ENCODE results near the gene LYPD6.

The LYPD6 gene

GRCh38 chr2:149331023-149331400, 625 bp downstream of the LYPD6 start:
- Mint-ChIP-seq H3K9me3 (no peaks in the 10 kb centered on the region), H3K27ac (no peak overlapping the region), H3K36me3 (ENCODE audit: low read depth) (no peaks in the 10 kb centered on the region), H3K27me3 (ENCODE audit: low read depth) (peaks cover 53% of the 10 kb centered on the region), H3K4me1 (ENCODE audit: low read depth) (no peaks in the 10 kb centered on the region), H3K4me3 (no peak overlapping the region)

- Mint-ChIP-seq H3K4me1 (ENCODE audit: low read depth) (no peaks in the 10 kb centered on the region), H3K9me3 (peaks cover 4% of the 10 kb centered on the region), H3K36me3 (ENCODE audit: low read depth) (no peaks in the 10 kb centered on the region), H3K4me3 (no peak overlapping the region), H3K27me3 (ENCODE audit: low read depth) (peaks cover 53% of the 10 kb centered on the region), H3K27ac (no peak overlapping the region)
Observed at GRCh38 chr2:149332364-149332763, 2.0 kb downstream of the LYPD6 start.

GRCh38 chr2:149333636-149334035, 3.2 kb downstream of the LYPD6 start:
- Mint-ChIP-seq H3K36me3 (ENCODE audit: low read depth) (no peaks in the 10 kb centered on the region), H3K4me3 (no peak overlapping the region), H3K4me1 (ENCODE audit: low read depth) (no peaks in the 10 kb centered on the region), H3K27ac (no peak overlapping the region), H3K27me3 (ENCODE audit: low read depth) (peaks cover 41% of the 10 kb centered on the region), H3K9me3 (peaks cover 4% of the 10 kb centered on the region)

GRCh38 chr2:149334156-149334555, 3.8 kb downstream of the LYPD6 start:
- Mint-ChIP-seq H3K4me3 (no peak overlapping the region), H3K27ac (no peak overlapping the region), H3K4me1 (ENCODE audit: low read depth) (no peaks in the 10 kb centered on the region), H3K27me3 (ENCODE audit: low read depth) (peaks cover 36% of the 10 kb centered on the region), H3K36me3 (ENCODE audit: low read depth) (no peaks in the 10 kb centered on the region), H3K9me3 (peaks cover 4% of the 10 kb centered on the region)

- H3K36me3 Mint-ChIP-seq (ENCODE audit: low read depth): no peaks in the 10 kb centered on the region
- no peak overlapping the region for H3K27ac Mint-ChIP-seq
- H3K27me3 Mint-ChIP-seq (ENCODE audit: low read depth): no peaks in the 10 kb centered on the region
- H3K9me3 Mint-ChIP-seq: peaks cover 4% of the 10 kb centered on the region
- no peaks in the 10 kb centered on the region for H3K4me1 Mint-ChIP-seq (ENCODE audit: low read depth)
- no peak overlapping the region for H3K4me3 Mint-ChIP-seq
Observed at GRCh38 chr2:149339324-149339723, 8.9 kb downstream of the LYPD6 start.

GRCh38 chr2:149342509-149342908, 12.1 kb downstream of the LYPD6 start:
- Mint-ChIP-seq H3K4me1 (ENCODE audit: low read depth) (no peaks in the 10 kb centered on the region), H3K36me3 (ENCODE audit: low read depth) (no peaks in the 10 kb centered on the region), H3K9me3 (no peaks in the 10 kb centered on the region), H3K27me3 (ENCODE audit: low read depth) (no peaks in the 10 kb centered on the region), H3K4me3 (no peak overlapping the region), H3K27ac (no peak overlapping the region)

GRCh38 chr2:149344105-149344504, 13.7 kb downstream of the LYPD6 start:
- H3K36me3 Mint-ChIP-seq (ENCODE audit: low read depth): no peaks in the 10 kb centered on the region
- H3K4me3 Mint-ChIP-seq: no peak overlapping the region
- H3K27me3 Mint-ChIP-seq (ENCODE audit: low read depth): no peaks in the 10 kb centered on the region
- no peaks in the 10 kb centered on the region for H3K9me3 Mint-ChIP-seq
- H3K27ac Mint-ChIP-seq: no peak overlapping the region
- no peaks in the 10 kb centered on the region for H3K4me1 Mint-ChIP-seq (ENCODE audit: low read depth)

- Mint-ChIP-seq H3K4me3 (no peak overlapping the region), H3K27ac (no peak overlapping the region), H3K9me3 (no peaks in the 10 kb centered on the region), H3K27me3 (ENCODE audit: low read depth) (no peaks in the 10 kb centered on the region), H3K4me1 (ENCODE audit: low read depth) (no peaks in the 10 kb centered on the region), H3K36me3 (ENCODE audit: low read depth) (no peaks in the 10 kb centered on the region)
Observed at GRCh38 chr2:149346272-149346671, 15.9 kb downstream of the LYPD6 start.

- Mint-ChIP-seq H3K9me3 (no peaks in the 10 kb centered on the region), H3K36me3 (ENCODE audit: low read depth) (no peaks in the 10 kb centered on the region), H3K27ac (no peak overlapping the region), H3K4me1 (ENCODE audit: low read depth) (no peaks in the 10 kb centered on the region), H3K27me3 (ENCODE audit: low read depth) (no peaks in the 10 kb centered on the region), H3K4me3 (no peak overlapping the region)
Observed at GRCh38 chr2:149348291-149348690, 17.9 kb downstream of the LYPD6 start.

- Mint-ChIP-seq H3K9me3 (no peaks in the 10 kb centered on the region), H3K27me3 (ENCODE audit: low read depth) (no peaks in the 10 kb centered on the region), H3K27ac (no peak overlapping the region), H3K4me3 (no peak overlapping the region), H3K36me3 (ENCODE audit: low read depth) (no peaks in the 10 kb centered on the region), H3K4me1 (ENCODE audit: low read depth) (no peaks in the 10 kb centered on the region)
Observed at GRCh38 chr2:149353421-149353820, 23.0 kb downstream of the LYPD6 start.

- Mint-ChIP-seq H3K4me3 (no peak overlapping the region), H3K4me1 (ENCODE audit: low read depth) (no peaks in the 10 kb centered on the region), H3K27me3 (ENCODE audit: low read depth) (peaks cover 5% of the 10 kb centered on the region)
Observed at GRCh38 chr2:149355716-149356422, 25.5 kb downstream of the LYPD6 start.

GRCh38 chr2:149357058-149357457, 26.7 kb downstream of the LYPD6 start:
- no peak overlapping the region for H3K27ac Mint-ChIP-seq
- no peaks in the 10 kb centered on the region for H3K36me3 Mint-ChIP-seq (ENCODE audit: low read depth)
- H3K9me3 Mint-ChIP-seq: no peaks in the 10 kb centered on the region
- no peak overlapping the region for H3K4me3 Mint-ChIP-seq
- H3K27me3 Mint-ChIP-seq (ENCODE audit: low read depth): peaks cover 5% of the 10 kb centered on the region
- no peaks in the 10 kb centered on the region for H3K4me1 Mint-ChIP-seq (ENCODE audit: low read depth)

More at GRCh38 chr2:149355716-149356422, 25.5 kb downstream of the LYPD6 start:
- Mint-ChIP-seq H3K36me3 (ENCODE audit: low read depth) (no peaks in the 10 kb centered on the region), H3K27ac (no peak overlapping the region), H3K9me3 (no peaks in the 10 kb centered on the region)

GRCh38 chr2:149360106-149360505, 29.7 kb downstream of the LYPD6 start:
- Mint-ChIP-seq H3K27me3 (ENCODE audit: low read depth) (peaks cover 9% of the 10 kb centered on the region), H3K27ac (no peak overlapping the region), H3K9me3 (no peaks in the 10 kb centered on the region), H3K36me3 (ENCODE audit: low read depth) (no peaks in the 10 kb centered on the region), H3K4me1 (ENCODE audit: low read depth) (no peaks in the 10 kb centered on the region), H3K4me3 (no peak overlapping the region)

- no peaks in the 10 kb centered on the region for H3K4me1 Mint-ChIP-seq (ENCODE audit: low read depth)
- H3K9me3 Mint-ChIP-seq: no peaks in the 10 kb centered on the region
- no peak overlapping the region for H3K4me3 Mint-ChIP-seq
- no peak overlapping the region for H3K27ac Mint-ChIP-seq
- no peaks in the 10 kb centered on the region for H3K36me3 Mint-ChIP-seq (ENCODE audit: low read depth)
- H3K27me3 Mint-ChIP-seq (ENCODE audit: low read depth): peaks cover 9% of the 10 kb centered on the region
Observed at GRCh38 chr2:149363958-149364357, 33.6 kb downstream of the LYPD6 start.

- Mint-ChIP-seq H3K4me1 (ENCODE audit: low read depth) (no peaks in the 10 kb centered on the region), H3K9me3 (no peaks in the 10 kb centered on the region), H3K27me3 (ENCODE audit: low read depth) (peaks cover 9% of the 10 kb centered on the region), H3K36me3 (ENCODE audit: low read depth) (no peaks in the 10 kb centered on the region), H3K27ac (no peak overlapping the region), H3K4me3 (no peak overlapping the region)
Observed at GRCh38 chr2:149364839-149365238, 34.5 kb downstream of the LYPD6 start.

All from T-helper 1 cell treated with Interleukin-12 subunit alpha and Interleukin-12 subunit beta and Interleukin-4 antibody, amounts not matched to agents 30 μg/mL and 1 μg/mL, for 36 hours (primary cell).